Central memory CD8-positive, alpha-beta T cell (primary cell): ENCODE data around the gene PERM1.
"Not testable (repeated sequence)": the region's sequence is repeated elsewhere in the genome, so short reads cannot be mapped to it uniquely, and the experiment has no call there.

Experiments used
- ATAC-seq: fragments of 150-1000 bp; cut with Tn5 transposase; replicated peaks from 2 replicates; pipeline ENCODE4 v1.10.0; 2022; ENCODE audit warnings: mild to moderate bottlenecking, moderate FRiP score, moderate number of reproducible peaks; ENCODE audit not compliant: poor library complexity, severe bottlenecking; ENCODE audit errors: extremely low read depth
- DNase-seq, 2 donors: peaks; one replicate each; pipeline ENCODE4 v3.0.0; 2021; ENCODE audit warnings: low spot score in 2 of 2
- H3K27ac Mint-ChIP-seq: one replicate; pipeline ENCODE4 v1.8.0; 2022; ENCODE audit warnings: low read depth, mild to moderate bottlenecking, moderate library complexity, mixed read lengths
- H3K27me3 Mint-ChIP-seq: one replicate; pipeline ENCODE4 v1.8.0; 2022; ENCODE audit warnings: mixed read lengths
- H3K36me3 Mint-ChIP-seq: one replicate; pipeline ENCODE4 v1.8.0; 2022; ENCODE audit warnings: mild to moderate bottlenecking, moderate library complexity, mixed read lengths; ENCODE audit not compliant: insufficient read depth
- H3K4me1 Mint-ChIP-seq: one replicate; pipeline ENCODE4 v1.8.0; 2022; ENCODE audit warnings: mixed read lengths
- H3K4me3 Mint-ChIP-seq: one replicate; pipeline ENCODE4 v1.8.0; 2022; ENCODE audit warnings: mild to moderate bottlenecking, moderate library complexity, mixed read lengths
- H3K9me3 Mint-ChIP-seq: one replicate; pipeline ENCODE4 v1.8.0; 2022; ENCODE audit warnings: mixed read lengths

Gene PERM1

GRCh38 chr1:981955-982558, at the start of gene PERM1:
PERM1 (minus strand) TSS chr1:982093; CDS start chr1:981029, 1,064 bp downstream.
- Mint-ChIP-seq H3K36me3 (no peaks in the 10 kb centered on the region), H3K27me3 (peaks cover 37% of the 10 kb centered on the region), H3K4me3 (no peak within 1 kb of the TSS), H3K9me3 (no peaks in the 10 kb centered on the region), H3K4me1 (peaks cover 5% of the 10 kb centered on the region), H3K27ac (no peak within 1 kb of the TSS)
- no peak for ATAC-seq
- no peak for DNase-seq

- not testable (repeated sequence) for H3K4me3 Mint-ChIP-seq, ATAC-seq, H3K4me1 Mint-ChIP-seq
Observed at GRCh38 chr1:1030867-1031658, 49.2 kb upstream of the PERM1 start.

GRCh38 chr1:1027791-1028190, 45.9 kb upstream of the PERM1 start:
- H3K9me3 Mint-ChIP-seq, result no peaks in the 10 kb centered on the region
- no peak overlapping the region for H3K27ac Mint-ChIP-seq

More at GRCh38 chr1:1030867-1031658, 49.2 kb upstream of the PERM1 start:
- not testable (repeated sequence) for H3K36me3 Mint-ChIP-seq, DNase-seq, H3K27ac Mint-ChIP-seq, H3K9me3 Mint-ChIP-seq
- peaks cover 22% of the 10 kb centered on the region for H3K27me3 Mint-ChIP-seq

GRCh38 chr1:1026599-1027413, 44.9 kb upstream of the PERM1 start:
- Mint-ChIP-seq H3K4me3 (no peak overlapping the region), H3K4me1 (no peaks in the 10 kb centered on the region), H3K9me3 (no peaks in the 10 kb centered on the region), H3K27me3 (peaks cover 18% of the 10 kb centered on the region), H3K36me3 (no peaks in the 10 kb centered on the region), H3K27ac (no peak overlapping the region)
- ATAC-seq (no peak), DNase-seq (no peak)

More at GRCh38 chr1:1027791-1028190, 45.9 kb upstream of the PERM1 start:
- H3K27me3 Mint-ChIP-seq, result peaks cover 19% of the 10 kb centered on the region
- peaks cover 8% of the 10 kb centered on the region for H3K4me1 Mint-ChIP-seq
- ATAC-seq, result no peak
- no peak for DNase-seq
- peaks cover 2% of the 10 kb centered on the region for H3K36me3 Mint-ChIP-seq
- no peak overlapping the region for H3K4me3 Mint-ChIP-seq

- no peaks in the 10 kb centered on the region for H3K9me3 Mint-ChIP-seq
- DNase-seq, result no peak
- H3K4me3 Mint-ChIP-seq, result no peak overlapping the region
- no peaks in the 10 kb centered on the region for H3K4me1 Mint-ChIP-seq
- peaks cover 16% of the 10 kb centered on the region for H3K27me3 Mint-ChIP-seq
- H3K27ac Mint-ChIP-seq, result no peak overlapping the region
- ATAC-seq, result no peak
- H3K36me3 Mint-ChIP-seq, result peaks cover 2% of the 10 kb centered on the region
Observed at GRCh38 chr1:1025730-1026129, 43.8 kb upstream of the PERM1 start.

- no peak for ATAC-seq
Observed at GRCh38 chr1:1024771-1025699, 43.1 kb upstream of the PERM1 start.

GRCh38 chr1:1024149-1024770, 42.4 kb upstream of the PERM1 start:
- no peak overlapping the region for H3K27ac Mint-ChIP-seq
- H3K27me3 Mint-ChIP-seq, result peaks cover 16% of the 10 kb centered on the region
- H3K4me1 Mint-ChIP-seq, result no peaks in the 10 kb centered on the region
- H3K4me3 Mint-ChIP-seq, result no peak overlapping the region
- H3K9me3 Mint-ChIP-seq, result no peaks in the 10 kb centered on the region
- DNase-seq (no peak), ATAC-seq (no peak)
- H3K36me3 Mint-ChIP-seq, result peaks cover 2% of the 10 kb centered on the region

More at GRCh38 chr1:1024771-1025699, 43.1 kb upstream of the PERM1 start:
- no peak overlapping the region for H3K27ac Mint-ChIP-seq
- H3K9me3 Mint-ChIP-seq, result no peaks in the 10 kb centered on the region
- peaks cover 16% of the 10 kb centered on the region for H3K27me3 Mint-ChIP-seq
- H3K36me3 Mint-ChIP-seq, result peaks cover 2% of the 10 kb centered on the region
- H3K4me1 Mint-ChIP-seq, result no peaks in the 10 kb centered on the region
- DNase-seq, result no peak
- no peak overlapping the region for H3K4me3 Mint-ChIP-seq

GRCh38 chr1:1023700-1024099, 41.8 kb upstream of the PERM1 start:
- Mint-ChIP-seq H3K4me3 (no peak overlapping the region), H3K36me3 (peaks cover 2% of the 10 kb centered on the region), H3K9me3 (no peaks in the 10 kb centered on the region), H3K4me1 (no peaks in the 10 kb centered on the region), H3K27ac (no peak overlapping the region), H3K27me3 (peaks cover 16% of the 10 kb centered on the region)
- no peak for ATAC-seq
- DNase-seq, result no peak

- H3K27me3 Mint-ChIP-seq, result peaks cover 16% of the 10 kb centered on the region
- no peaks in the 10 kb centered on the region for H3K4me1 Mint-ChIP-seq
- ATAC-seq, result no peak
- H3K4me3 Mint-ChIP-seq, result peak overlapping the region; percentile 31
- peaks cover 2% of the 10 kb centered on the region for H3K36me3 Mint-ChIP-seq
- DNase-seq, result no peak
- no peak overlapping the region for H3K27ac Mint-ChIP-seq
- H3K9me3 Mint-ChIP-seq, result no peaks in the 10 kb centered on the region
Observed at GRCh38 chr1:1022302-1023009, 40.6 kb upstream of the PERM1 start.

GRCh38 chr1:1021920-1022259, 40.0 kb upstream of the PERM1 start:
- Mint-ChIP-seq H3K36me3 (peaks cover 2% of the 10 kb centered on the region), H3K27me3 (peaks cover 16% of the 10 kb centered on the region), H3K4me1 (peaks cover 4% of the 10 kb centered on the region), H3K9me3 (no peaks in the 10 kb centered on the region), H3K27ac (no peak overlapping the region), H3K4me3 (no peak overlapping the region)
- DNase-seq (no peak), ATAC-seq (no peak)
